Measurements from ENCODE around the gene ADCY1.

Gene ADCY1

GRCh38 chr7:45663965-45664633 lies 89.9 kb downstream of the ADCY1 start:
- no peak for DNase-seq (ENCODE audit: low read depth, low spot score)

DNA sequence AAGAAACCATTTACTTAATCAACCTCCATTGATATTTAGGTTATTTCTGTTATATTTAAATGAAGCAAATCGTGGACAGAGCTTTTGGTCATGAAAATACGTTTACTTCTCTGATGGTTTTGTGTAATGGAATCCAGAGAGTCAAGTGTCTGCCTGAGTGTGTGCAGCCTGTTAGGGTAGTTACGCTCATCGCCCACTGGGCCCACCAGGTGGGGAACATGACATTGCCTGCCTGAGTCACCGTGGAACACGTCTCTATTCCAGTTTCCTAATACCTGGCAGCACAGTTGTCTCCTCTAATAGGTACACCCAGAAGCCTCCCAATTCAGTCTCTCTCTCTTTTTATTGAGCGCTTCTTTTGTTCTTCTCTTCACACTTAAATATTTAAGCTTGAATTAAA lies 91.0 kb downstream of the ADCY1 start:
- DNase-seq (ENCODE audit: low read depth, low spot score) = no peak

DNA sequence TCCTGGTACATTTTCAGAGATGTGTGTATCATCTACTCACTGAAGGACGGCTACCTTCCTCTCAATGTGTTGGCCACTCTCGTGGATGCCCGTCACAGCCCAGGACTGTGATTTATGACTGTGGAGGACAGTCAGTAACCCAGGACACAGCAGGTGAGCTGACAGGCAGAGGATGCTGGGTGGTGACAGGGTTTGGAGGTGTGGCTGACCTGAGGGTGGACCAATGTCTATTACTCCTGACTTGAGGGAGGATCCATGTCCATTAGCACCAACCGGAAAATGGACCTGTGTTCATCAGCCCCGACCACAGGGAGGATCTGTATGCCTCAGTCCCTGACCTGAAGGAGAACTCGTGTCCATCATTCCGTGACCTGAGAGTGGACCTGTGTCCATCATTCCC lies 96.1 kb downstream of the ADCY1 start:
- no peak for DNase-seq (ENCODE audit: low read depth, low spot score)

DNA sequence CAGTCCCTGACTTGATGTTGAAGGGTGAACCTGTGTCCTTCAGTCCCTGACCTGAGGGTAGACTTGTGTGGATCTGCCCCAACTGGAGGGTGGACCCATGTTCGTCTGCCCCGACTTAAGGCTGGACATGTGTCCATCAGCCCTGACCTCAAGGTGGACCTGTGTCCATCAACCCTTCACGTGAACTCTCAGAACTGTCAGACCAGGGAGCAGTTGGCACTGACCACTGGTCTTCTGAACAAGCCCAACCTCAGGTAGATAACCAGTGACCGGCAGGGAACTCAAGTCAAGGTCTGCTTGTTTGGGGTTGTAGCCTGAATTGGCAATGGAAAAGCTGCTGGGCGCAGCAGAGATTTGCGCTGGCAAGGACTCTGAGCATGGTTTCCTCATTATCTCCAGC lies 96.5 kb downstream of the ADCY1 start:
- DNase-seq (ENCODE audit: low read depth, low spot score) = no peak

DNA sequence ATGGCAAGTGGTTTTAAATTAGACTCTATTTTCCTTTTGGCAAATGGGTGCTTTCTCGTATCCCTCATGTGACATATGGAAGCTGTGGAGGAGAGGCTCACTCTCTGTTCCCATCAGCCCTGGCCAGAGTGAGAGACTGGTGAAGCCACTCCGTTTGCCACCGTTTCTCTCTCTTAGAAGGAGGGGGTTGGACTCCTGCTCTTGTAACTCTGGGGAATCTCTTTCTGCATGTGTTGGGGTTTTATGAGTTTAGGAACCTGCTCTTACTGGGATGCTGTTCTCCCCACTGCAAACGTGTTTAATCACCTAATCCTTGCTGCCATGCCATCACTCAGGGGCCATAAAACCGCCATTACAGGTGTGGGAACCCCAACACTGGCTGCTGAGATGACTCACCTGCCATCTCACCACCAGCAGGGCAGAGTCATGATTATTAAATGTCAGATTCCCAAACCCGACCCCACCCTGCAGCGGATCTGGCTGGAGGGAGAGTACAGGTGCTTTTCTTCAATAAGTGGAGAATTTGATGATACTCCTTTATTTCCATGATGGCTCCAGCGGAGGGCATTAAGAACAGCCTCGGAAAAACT lies 103.2 kb downstream of the ADCY1 start:
- no peak for DNase-seq (ENCODE audit: low read depth, low spot score)

- DNase-seq (ENCODE audit: low read depth, low spot score) = no peak
Measured at GRCh38 chr7:45679516-45679915, 105.3 kb downstream of the ADCY1 start.

DNA sequence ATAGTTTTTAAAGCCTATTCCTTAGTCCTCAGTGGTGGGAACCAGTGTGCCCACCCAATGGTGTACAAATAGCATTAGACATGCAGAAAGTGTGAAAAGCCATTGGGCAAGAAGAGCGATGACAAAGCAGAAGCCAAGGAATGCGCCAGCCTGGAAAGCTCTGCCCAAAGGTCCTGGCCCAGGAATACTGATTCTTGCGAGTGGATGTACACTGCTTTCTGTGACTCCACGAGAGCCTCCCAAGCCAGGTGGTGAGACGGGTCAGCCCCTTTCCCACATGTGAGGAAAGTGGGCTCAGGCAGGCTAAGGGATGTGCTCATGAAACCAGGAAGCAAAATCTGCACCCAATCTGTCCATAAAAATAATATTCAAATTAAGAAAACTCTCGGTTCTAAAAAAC lies 106.6 kb downstream of the ADCY1 start:
- DNase-seq (ENCODE audit: low read depth, low spot score) = no peak

DNA sequence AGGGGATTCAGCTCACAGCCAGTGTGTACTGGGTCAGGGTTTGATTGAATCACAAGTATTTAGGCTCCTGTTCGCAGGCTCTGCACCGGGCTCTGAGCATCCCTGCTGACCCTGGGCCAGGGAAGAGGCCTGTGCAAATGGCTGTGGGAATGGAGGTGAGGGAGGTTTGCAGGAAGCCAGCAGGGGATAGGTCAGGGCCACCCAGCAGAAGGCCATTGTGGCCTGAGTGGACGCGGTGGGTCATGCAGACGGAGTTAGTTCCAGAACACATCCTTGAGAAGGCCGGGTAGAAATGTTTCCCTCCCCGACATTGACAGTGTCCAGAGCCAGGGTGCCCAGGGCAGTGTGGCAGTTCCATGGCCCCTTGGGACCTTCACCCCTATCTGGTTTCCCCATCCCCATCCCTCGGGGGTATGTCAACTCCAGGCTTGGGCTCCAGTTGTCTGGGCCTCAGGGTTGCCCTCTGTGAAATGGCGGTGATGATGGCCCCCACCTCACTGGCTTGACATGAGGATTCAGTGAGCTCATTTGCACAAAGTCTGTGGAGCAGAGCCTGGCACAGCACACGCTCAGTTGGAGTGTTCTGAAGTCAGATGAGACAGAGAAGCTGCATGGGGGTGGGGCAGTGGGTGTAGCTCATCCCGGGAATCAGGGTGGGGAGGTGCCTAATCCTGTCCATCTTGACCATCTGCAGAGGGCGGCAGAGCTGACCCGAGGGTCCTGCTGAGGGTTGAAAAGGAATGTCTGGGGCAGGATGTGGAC lies 107.6 kb downstream of the ADCY1 start:
- DNase-seq (ENCODE audit: low read depth, low spot score) = no peak

- DNase-seq (ENCODE audit: low read depth, low spot score) = no peak
Measured at GRCh38 chr7:45682358-45682735, 108.2 kb downstream of the ADCY1 start.

DNA sequence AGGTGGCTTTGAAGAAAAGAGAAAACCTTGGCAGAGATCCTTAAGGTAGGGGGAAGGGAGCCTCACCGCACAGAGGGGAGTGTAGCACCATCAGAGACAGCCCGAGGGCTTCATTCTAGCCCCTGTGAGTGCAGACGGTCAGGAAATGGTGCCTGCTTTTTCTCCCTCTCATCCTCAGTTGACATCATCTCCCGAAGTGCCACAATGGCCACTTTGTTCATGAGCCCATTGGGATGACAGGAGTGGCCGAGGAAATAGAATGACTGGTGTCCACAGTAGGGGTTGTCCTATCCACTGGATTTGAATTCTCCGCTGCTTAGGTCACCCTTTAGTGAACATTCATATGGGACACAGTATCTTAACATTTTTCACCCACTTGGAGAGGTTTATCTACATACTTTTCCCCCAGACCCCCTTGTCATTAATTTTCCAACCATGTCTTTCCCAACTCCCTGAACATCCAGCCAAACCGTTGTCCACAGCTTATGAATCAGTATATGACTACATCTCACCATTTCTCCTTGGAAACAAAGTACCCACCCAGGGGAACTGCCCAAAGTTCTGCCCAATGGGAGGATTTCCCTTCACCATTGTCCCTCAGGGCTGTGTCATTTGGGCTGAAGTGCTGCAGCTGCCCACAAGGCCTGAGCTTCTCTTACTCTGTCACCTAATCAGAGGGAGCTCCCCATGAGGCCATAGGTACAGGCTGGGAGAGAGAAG lies 108.8 kb downstream of the ADCY1 start:
- DNase-seq (ENCODE audit: low read depth, low spot score) = no peak

DNA sequence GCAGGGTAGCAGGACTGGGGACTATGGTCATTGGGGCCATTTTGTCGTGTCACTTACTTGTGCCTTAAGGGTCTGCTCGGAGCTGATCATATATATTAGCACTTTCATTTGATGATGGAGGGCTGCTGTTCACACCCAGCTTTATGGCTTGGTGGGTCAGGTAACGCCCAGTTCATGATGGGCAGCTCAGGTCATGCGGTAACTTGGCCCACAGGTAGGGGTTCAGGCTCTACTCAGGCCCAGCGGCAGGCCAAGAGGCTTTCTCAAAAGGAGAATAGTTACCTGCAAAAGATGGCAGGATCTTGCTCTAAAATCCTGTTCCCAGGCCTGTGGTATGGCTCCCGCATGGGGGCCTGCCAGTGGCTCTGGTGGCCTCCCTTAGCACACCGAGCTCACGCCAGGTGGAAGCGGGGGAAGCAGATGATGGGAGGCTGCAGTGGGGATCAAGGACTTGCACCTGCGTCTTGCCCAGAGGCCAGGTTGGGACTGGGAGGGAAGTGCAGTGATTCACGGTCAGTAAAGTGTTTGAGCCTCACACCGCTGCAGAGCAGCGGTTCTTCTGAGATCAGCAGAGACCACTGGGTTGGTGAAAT lies 109.5 kb downstream of the ADCY1 start:
- DNase-seq (ENCODE audit: low read depth, low spot score) = no peak

GRCh38 chr7:45684910-45685618 lies 110.9 kb downstream of the ADCY1 start:
- DNase-seq (ENCODE audit: low read depth, low spot score) = no peak

GRCh38 chr7:45685619-45686240 lies 111.6 kb downstream of the ADCY1 start:
- no peak for DNase-seq (ENCODE audit: low read depth, low spot score)

DNA sequence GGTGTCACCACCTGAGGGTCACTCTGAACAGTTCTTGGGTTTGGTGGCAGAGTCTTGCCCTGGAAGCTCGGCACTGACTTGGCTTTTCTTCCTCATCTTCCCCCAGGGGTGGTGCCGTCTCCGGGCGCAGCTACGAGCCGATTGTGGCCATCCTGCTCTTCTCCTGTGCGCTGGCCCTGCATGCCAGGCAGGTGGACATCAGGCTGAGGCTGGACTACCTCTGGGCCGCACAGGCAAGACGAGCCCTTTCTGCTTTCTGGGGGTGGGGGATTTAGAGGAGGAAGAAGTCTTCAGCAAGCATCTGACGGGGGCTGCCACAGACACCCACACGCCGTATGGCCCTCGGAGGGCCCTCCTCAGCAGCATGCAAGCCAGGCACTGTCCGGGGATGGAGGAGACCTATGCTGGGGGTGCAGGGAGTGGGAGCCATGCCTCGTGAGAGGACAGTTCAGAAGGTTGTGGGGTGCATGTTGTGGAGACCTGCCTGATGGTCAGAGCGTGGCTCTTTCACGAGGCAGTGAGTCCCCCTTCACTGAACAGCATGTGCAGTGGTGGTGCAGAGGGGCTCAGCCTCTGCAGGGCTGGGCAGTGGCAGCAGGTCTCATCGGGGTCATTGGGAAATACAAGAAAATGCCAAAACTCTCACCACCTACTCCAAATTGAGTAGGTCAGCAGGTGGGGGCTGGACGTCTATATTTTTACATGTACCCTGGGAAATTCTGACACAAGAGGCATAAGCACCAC lies 112.4 kb downstream of the ADCY1 start:
- DNase-seq (ENCODE audit: low read depth, low spot score) = no peak

- DNase-seq (ENCODE audit: low read depth, low spot score) = no peak
Measured at GRCh38 chr7:45687185-45687560, 113.0 kb downstream of the ADCY1 start.

GRCh38 chr7:45687721-45688120 lies 113.6 kb downstream of the ADCY1 start:
- DNase-seq (ENCODE audit: low read depth, low spot score) = no peak

DNA sequence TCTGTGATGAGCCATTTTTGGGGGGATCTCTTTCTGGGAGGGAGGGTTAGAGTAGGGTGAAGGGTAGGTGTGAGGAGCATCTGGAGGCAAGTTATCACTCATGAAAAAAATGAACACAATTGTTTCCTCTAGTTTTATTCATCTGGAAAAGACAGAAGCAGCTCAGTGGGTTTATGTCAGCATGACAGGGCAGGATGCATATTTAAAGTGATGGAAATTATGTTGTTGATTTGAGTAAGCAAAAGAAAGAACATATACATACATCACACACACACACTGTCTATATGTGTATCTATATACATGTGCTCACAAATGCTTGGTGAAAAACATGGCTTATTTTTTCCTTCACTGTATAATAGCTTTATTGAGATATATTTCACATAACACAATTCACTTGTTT lies 114.2 kb downstream of the ADCY1 start:
- no peak for DNase-seq (ENCODE audit: low read depth, low spot score)

DNA sequence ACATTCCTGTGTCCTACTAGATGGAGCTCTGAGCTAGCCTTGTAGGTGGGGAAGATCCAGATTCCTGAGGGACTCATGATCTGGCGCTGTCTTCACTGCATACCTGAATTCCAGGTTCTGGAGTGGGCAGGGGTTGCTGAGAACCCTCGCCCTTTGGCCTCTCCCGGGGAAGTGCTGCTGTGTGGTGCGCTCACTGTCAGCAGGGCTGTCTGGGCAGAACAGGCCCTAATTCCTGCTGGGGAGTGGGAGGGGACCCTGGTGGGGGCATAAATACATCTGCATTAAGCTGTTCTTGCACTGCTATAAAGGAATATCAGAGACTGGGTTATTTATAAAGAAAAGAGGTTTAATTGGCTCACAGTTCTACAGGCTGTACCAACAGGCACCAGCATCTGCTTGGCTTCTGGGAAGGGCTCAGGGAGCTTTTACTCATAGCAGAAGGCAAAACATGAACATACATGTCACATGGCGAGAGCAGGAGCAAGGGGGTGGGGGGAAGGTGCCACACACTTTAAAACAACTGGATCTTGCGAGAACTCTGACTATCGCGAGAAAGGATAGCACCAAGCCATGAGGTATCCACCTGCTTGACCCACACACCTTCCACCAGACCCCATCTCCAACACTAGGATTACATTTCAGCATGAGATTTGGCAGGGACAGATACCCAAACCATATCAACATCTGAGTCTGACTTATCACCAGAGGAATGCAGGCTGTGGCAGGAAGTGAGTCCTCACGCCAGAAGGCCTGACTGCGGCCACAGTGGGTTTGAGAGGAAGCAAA lies 115.0 kb downstream of the ADCY1 start:
- no peak for DNase-seq (ENCODE audit: low read depth, low spot score)

Data from activated CD4-positive, CD25-positive, alpha-beta regulatory T cell treated with anti-CD3 and anti-CD28 coated beads, Interleukin-2, amount 50 U/mL, for 16 hours (primary cell).